ENCODE measurements around the gene EDEM3.
A peak's percentile ranks its signal among the peaks of the same experiment; 100 is the strongest.
"Not testable (repeated sequence)": the region's sequence is repeated elsewhere in the genome, so short reads cannot be mapped to it uniquely, and the experiment has no call there.

The EDEM3 gene

GRCh38 chr1:184754476-184755225 is at the start of gene EDEM3:
TSS of gene EDEM3 (minus strand) at chr1:184754858. CDS start at chr1:184754646, 212 bp downstream.
- FAIRE-seq = peak; percentile 94
- DNase-seq (ENCODE audit: insufficient read length, low spot score) = peak; percentile 99

DNA sequence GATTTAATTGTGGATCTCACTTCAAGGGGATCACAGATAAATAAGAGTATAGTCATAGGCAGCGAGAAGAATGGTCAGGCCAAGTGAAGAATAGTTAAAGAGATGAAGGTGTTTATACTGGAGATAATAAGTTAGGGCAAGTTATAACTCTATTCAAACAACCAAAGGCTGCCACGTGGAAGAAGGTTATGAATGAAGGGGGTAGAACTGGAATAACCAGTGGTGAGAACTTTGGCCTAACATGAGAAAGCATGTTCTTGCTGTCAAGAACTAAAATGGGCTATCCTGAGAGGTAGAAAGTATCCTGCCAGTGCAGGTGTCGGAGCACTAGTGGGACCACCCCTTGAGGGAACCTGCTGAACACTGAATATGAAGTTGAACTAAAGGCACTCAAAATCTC is 49.6 kb upstream of the EDEM3 start:
- no peak for FAIRE-seq
- DNase-seq (ENCODE audit: insufficient read length, low spot score) = no peak

- FAIRE-seq = no peak
- DNase-seq (ENCODE audit: insufficient read length, low spot score) = no peak
These were observed 48.5 kb upstream of the EDEM3 start for GRCh38 chr1:184803180-184803492.

DNA sequence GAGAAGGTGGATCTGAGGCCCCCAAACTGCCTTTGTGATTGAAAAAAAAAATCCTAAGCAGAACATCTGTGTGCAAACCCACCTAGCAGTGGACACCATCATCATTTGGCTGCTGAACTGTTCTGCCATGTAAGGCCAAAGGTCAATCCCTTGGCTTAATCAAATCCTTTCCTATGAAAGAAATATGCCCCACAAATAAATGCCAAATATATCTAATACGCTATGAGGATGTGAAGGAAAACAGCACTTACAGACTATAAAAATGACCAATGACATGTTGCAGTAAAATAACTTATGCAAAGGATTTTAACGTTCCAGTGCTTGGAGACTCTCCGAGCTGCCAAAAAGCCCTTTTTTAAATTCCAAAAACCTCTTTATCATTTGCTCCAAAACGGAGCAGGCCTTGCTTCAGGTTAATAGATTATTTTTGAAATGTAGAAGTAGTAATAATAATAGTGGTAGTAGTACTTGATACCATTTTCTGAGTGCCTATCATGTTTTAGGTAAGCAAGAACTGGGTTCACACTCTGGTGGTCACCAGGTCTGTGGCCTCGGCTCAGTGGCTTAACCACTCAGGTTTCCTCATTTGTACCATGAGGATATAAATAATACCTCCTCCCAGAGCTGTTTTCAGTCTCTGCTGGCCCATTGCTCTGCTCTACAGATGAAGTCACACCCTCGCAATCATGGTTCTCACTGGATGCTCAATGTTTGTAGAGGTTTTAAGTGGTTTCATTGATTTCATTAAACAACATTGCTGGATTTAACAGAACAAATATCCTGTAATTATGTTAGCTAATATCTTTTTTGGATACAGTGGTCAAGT is 47.9 kb upstream of the EDEM3 start:
- no peak for FAIRE-seq
- no peak for DNase-seq (ENCODE audit: insufficient read length, low spot score)

- no peak for DNase-seq (ENCODE audit: insufficient read length, low spot score)
These were observed 46.8 kb upstream of the EDEM3 start for GRCh38 chr1:184801503-184801902.

DNA sequence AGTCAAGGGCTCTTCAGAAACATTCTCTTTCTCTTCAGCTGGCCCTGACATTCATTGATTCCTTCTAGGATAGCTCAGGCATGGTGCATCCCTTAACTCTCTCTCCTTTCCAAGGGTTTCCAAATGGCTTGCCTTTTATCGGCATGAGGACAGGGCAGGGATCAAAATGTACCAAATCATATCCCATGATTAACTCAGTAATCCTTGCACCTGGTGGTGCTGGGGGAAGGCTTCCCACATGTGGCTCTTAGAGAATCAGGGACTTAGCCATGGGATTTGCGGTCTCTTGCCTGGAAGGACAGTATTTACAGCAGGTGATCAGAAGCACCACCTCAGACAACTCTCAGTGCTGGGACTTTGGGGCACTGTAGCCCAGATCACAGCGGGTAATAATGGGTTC is 46.2 kb upstream of the EDEM3 start:
- no peak for DNase-seq (ENCODE audit: insufficient read length, low spot score)
- no peak for FAIRE-seq

More at GRCh38 chr1:184801503-184801902, 46.8 kb upstream of the EDEM3 start:
- no peak for FAIRE-seq

GRCh38 chr1:184793967-184794366 is 39.3 kb upstream of the EDEM3 start:
- DNase-seq (ENCODE audit: insufficient read length, low spot score) = no peak
- no peak for FAIRE-seq

DNA sequence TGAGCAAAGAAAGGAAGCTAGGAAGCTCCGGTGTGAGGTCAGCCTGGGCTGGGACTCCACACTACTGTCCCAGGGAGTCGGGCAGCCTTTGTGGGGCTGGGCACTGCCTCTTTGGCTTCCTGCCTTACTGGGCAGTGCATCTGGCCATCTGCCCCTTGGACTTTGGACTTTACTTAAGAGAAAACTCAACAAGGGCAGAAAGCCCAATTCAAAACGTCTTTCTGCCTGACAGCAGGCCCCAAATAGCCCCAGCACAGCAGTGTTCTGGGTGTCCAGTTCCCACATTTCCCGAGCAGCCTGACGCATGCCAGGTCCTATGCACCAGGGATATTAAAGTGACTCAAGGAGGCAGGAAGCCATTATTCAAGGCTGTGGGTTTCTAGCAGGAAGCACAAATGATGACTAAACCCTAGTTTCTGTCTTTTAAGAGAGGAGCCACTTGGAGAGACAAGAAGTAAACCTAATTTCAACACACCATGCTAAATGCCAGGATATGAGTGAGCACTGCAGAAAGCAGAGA is 37.9 kb upstream of the EDEM3 start:
- FAIRE-seq = peak; percentile 71
- peak; percentile 81 for DNase-seq (ENCODE audit: insufficient read length, low spot score)

GRCh38 chr1:184791550-184791900 is 36.9 kb upstream of the EDEM3 start:
- DNase-seq (ENCODE audit: insufficient read length, low spot score) = no peak
- FAIRE-seq = no peak

GRCh38 chr1:184790642-184791549 is 36.2 kb upstream of the EDEM3 start:
- DNase-seq (ENCODE audit: insufficient read length, low spot score) (no peak), FAIRE-seq (no peak)

DNA sequence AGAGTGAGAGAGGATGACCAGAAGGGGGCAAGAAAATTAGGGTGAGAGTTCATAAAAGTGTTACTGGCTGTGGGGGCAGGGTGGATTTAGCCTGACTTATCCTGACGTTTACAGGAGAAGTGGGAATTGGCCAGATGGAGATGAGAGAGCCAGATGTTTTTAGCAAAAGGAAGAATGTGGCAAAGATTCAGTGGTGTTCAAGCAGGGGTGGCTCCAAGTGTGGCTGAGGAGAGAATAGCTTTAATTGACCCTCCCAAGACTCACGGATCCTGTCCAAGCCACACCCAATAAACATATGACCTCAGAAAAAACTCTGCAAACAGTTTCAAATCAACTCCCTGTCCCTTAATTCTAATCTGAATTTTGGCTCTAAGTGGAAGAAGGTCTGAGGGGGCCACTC is 35.2 kb upstream of the EDEM3 start:
- FAIRE-seq = no peak
- DNase-seq (ENCODE audit: insufficient read length, low spot score) = no peak

- no peak for FAIRE-seq
- no peak for DNase-seq (ENCODE audit: insufficient read length, low spot score)
These were observed 34.3 kb upstream of the EDEM3 start for GRCh38 chr1:184788970-184789369.

- FAIRE-seq (no peak), DNase-seq (ENCODE audit: insufficient read length, low spot score) (no peak)
These were observed 30.9 kb upstream of the EDEM3 start for GRCh38 chr1:184785529-184785928.

GRCh38 chr1:184783723-184784122 is 29.1 kb upstream of the EDEM3 start:
- FAIRE-seq; DNase-seq (ENCODE audit: insufficient read length, low spot score): not testable (repeated sequence)

GRCh38 chr1:184781941-184782340 is 27.3 kb upstream of the EDEM3 start:
- FAIRE-seq (no peak), DNase-seq (ENCODE audit: insufficient read length, low spot score) (no peak)

DNA sequence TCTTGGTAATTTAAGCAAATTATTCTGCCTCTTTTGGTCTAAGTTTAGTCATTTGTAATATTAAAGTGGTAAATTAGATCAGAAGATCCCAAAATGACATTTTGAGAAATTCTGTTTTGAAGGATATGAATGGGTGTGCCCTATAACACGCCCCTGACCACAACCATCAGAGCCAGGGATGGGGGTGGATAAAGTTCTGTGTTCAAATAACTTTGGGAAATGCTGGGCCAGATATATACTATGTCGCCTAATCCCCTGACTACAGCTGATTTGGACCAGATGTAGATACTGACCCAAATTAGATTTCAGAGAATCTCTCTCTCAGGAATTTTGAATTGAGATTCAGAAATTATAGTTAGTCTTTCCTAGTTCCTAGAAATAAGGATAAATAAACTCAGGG is 21.2 kb upstream of the EDEM3 start:
- FAIRE-seq (no peak), DNase-seq (ENCODE audit: insufficient read length, low spot score) (no peak)

GRCh38 chr1:184775329-184775728 is 20.7 kb upstream of the EDEM3 start:
- DNase-seq (ENCODE audit: insufficient read length, low spot score) = no peak
- no peak for FAIRE-seq

DNA sequence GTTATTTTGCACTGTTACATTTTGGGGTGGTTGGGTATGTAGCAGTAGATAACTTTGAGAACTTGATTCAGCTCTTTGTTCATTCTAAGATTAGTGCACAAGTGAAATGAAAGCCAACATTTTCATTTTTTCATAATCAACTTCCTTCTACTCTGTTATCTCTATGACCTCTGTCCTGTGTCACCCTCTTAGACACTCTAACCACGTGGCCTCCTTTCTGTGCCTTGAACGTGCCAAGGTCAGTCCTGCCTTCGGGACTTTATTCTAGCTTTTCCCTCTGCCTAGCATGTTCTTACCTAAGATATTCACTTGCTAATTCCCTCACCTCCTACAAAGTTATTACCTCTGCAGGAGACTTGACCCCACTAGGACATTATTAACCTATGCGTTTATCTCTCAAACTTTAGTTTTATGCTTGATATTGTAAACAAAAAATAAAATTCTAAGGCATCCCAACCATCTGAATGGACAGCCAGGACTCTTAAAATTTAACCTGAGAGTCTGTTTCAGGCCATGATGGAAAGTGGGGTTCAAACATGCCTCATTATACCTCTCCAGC is 19.2 kb upstream of the EDEM3 start:
- DNase-seq (ENCODE audit: insufficient read length, low spot score) (no peak), FAIRE-seq (no peak)

DNA sequence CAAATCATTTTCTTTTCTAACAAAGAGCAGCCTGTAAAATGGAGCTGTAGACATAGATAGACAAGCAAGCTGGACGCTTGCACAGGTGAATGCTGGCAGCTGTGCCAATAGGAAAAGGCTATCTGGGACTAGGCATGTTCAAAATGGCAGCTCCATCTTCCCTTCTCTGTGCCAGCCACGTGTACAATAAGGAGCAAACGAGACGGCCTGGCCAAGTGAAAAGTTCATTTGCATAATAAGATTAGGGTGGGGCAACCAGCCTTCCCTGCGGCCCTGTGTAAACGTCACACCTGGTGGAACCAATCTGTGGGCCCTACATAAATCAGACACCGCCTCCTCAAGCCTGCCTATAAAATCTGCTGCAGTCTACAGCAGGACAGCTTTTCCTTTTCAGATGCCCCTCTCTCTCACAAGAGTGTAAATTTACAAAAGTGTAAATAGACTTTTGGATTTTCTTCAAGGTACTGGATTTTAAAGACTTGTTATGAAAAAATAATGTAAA is 16.6 kb upstream of the EDEM3 start:
- DNase-seq (ENCODE audit: insufficient read length, low spot score) (no peak), FAIRE-seq (no peak)

- no peak for FAIRE-seq
- DNase-seq (ENCODE audit: insufficient read length, low spot score) = no peak
These were observed 15.7 kb upstream of the EDEM3 start for GRCh38 chr1:184770181-184770979.
